Temporal lobe (tissue), 2 donors: ENCODE measurements around the gene IL1F10. TPM values are rescaled to one million over a fixed set of nuclear protein-coding genes. Genes with fewer than 3 reads are reported as not detected.

Source experiments
- small RNA-seq: library from RNA; depleted of rRNA; stranded (forward); fragments of <200 nt; gene quantifications from one replicate; pipeline ENCODE3, GENCODE V24; 2014; ENCODE audit warnings: low replicate concordance
- total RNA-seq: library from RNA; depleted of rRNA; stranded (reverse); fragments of >200 nt; gene quantifications from one replicate; pipeline ENCODE4 v1.2.3, GENCODE V29; 2014

IL1F10 gene
- total RNA-seq, 1 donor from 2014 or later = not detected

Small RNA genes lying within 50 kb of the gene (small RNA-seq; reads per million reads assigned to genes)
- 0.08 reads per million for gene RNU6-1180P

Other genes starting within 250 kb of the IL1F10 start
- 0.49 TPM for gene IL1B, start 231.2 kb upstream of the IL1F10 start, total RNA-seq
- not detected for gene IL37, start 156.8 kb upstream of the IL1F10 start, total RNA-seq
- gene IL36G, start 90.0 kb upstream of the IL1F10 start, total RNA-seq = not detected
- gene IL36A, start 62.5 kb upstream of the IL1F10 start, total RNA-seq = not detected
- not detected for gene IL36B, start 15.1 kb upstream of the IL1F10 start, total RNA-seq
- not detected for gene IL36RN, start 8.8 kb upstream of the IL1F10 start, total RNA-seq
- gene IL1RN, start 59.6 kb downstream of the IL1F10 start, total RNA-seq = not detected
- gene PSD4, start 106.0 kb downstream of the IL1F10 start, total RNA-seq = 3.0 TPM
- not detected for gene PAX8, start 211.0 kb downstream of the IL1F10 start, total RNA-seq